Endothelial cell of umbilical vein (primary cell): Measurements from ENCODE around the gene TEAD4. TPM values are rescaled to one million over a fixed set of nuclear protein-coding genes. Genes with fewer than 3 reads are reported as not detected.

ENCODE experiments used
- BruUV-seq: library from RNA; stranded (reverse); fragments of 400-500 nt; replicated peaks from 2 replicates; lab custom pipeline; 2021; lab: Mats Ljungman, UMichigan
- CTCF ChIA-PET: fragments of 300-600, 350-600 bp; sonication (Branson Sonifier 250); formaldehyde crosslinking; loops from one replicate; lab custom pipeline; 2021; ENCODE audit warnings: antibody characterized with exemption, inconsistent platforms; lab: Charles Lee
- POLR2A ChIA-PET: fragments of 300-600, 350-600 bp; sonication (Branson Sonifier 250); formaldehyde crosslinking; loops from one replicate; lab custom pipeline; 2021; ENCODE audit warnings: antibody characterized with exemption, inconsistent platforms; lab: Charles Lee
- DNase-seq: peaks from one replicate; pipeline ENCODE4 v3.0.0-alpha.2; 2011; ENCODE audit warnings: low read depth, low spot score
- FAIRE-seq: peaks from 2 replicates; lab custom pipeline; 2011; peaks lifted over from hg19 to GRCh38; lab: Jason Lieb, UNC
- H2AFZ ChIP-seq: 2 replicates; pipeline ENCODE4 v1.6.0; 2012; ENCODE audit warnings: low read depth, low read length, control low read depth, inconsistent platforms
- H3K27ac ChIP-seq: 2 replicates; pipeline ENCODE4 v1.5.1; 2011; ENCODE audit warnings: low read depth, mild to moderate bottlenecking, control low read depth, low read length, moderate library complexity; ENCODE audit not compliant: insufficient read depth
- H3K27me3 ChIP-seq, 2 experiments: 2 replicates each; pipeline versions ENCODE4 v1.6.0 to v1.6.1; 2011; ENCODE audit warnings: low read length in 2 of 2, mixed read lengths in 1 of 2; ENCODE audit not compliant: control insufficient read depth in 2 of 2, insufficient read depth in 2 of 2
- H3K36me3 ChIP-seq, 2 experiments: 2 replicates in 1 of 2; 3 replicates in 1 of 2; pipeline ENCODE4 v1.5.1; 2011; ENCODE audit warnings: low read length in 2 of 2, mild to moderate bottlenecking in 1 of 2, moderate library complexity in 1 of 2; ENCODE audit not compliant: control insufficient read depth in 2 of 2, insufficient read depth in 2 of 2; ENCODE audit errors: extremely low read depth in 1 of 2
- H3K4me1 ChIP-seq: 3 replicates; pipeline ENCODE4 v1.5.1; 2011; ENCODE audit warnings: mild to moderate bottlenecking, low read length; ENCODE audit not compliant: control insufficient read depth, insufficient read depth; ENCODE audit errors: extremely low read depth
- H3K4me2 ChIP-seq: 2 replicates; pipeline ENCODE4 v1.6.1; 2011; ENCODE audit warnings: low read length, control low read depth, mixed read lengths; ENCODE audit not compliant: insufficient read depth
- H3K4me3 ChIP-seq, 3 experiments: fragments of 200-600 bp in 1 of 3; sonication (generic), shearing (Covaris generic) in 1 of 3; replicated peaks in 1 of 3; 2 replicates each; pipeline ENCODE4 v1.5.1; 2011 to 2016; ENCODE audit warnings: control low read depth in 3 of 3, low read length in 3 of 3, mild to moderate bottlenecking in 2 of 3, inconsistent platforms in 1 of 3, low read depth in 1 of 3, moderate library complexity in 1 of 3; ENCODE audit not compliant: insufficient read depth in 1 of 3
- H3K79me2 ChIP-seq: 2 replicates; pipeline ENCODE4 v1.6.0; 2012; ENCODE audit warnings: low read length, inconsistent platforms; ENCODE audit not compliant: control insufficient read depth, insufficient read depth
- H3K9ac ChIP-seq: replicated peaks from 2 replicates; pipeline ENCODE3; 2011; ENCODE audit warnings: low read length, control low read depth; ENCODE audit not compliant: insufficient read depth; ENCODE audit errors: extremely low read depth
- H3K9me1 ChIP-seq: replicated peaks from 3 replicates; pipeline ENCODE4 v1.6.0; 2011; ENCODE audit warnings: mild to moderate bottlenecking, low read length; ENCODE audit not compliant: control insufficient read depth, insufficient read depth; ENCODE audit errors: extremely low read depth
- H3K9me3 ChIP-seq: replicated peaks from 2 replicates; pipeline ENCODE4 v1.5.1; 2012; ENCODE audit warnings: low read length, inconsistent platforms; ENCODE audit not compliant: control insufficient read depth, insufficient read depth
- H4K20me1 ChIP-seq: replicated peaks from 2 replicates; pipeline ENCODE3; 2011; ENCODE audit warnings: mild to moderate bottlenecking, low read length; ENCODE audit not compliant: control insufficient read depth, insufficient read depth; ENCODE audit errors: extremely low read depth
- CTCF ChIP-seq, 2 donors: IDR thresholded peaks; 1 replicate in 1 of 2; 2 replicates in 1 of 2; pipeline ENCODE4 v1.5.1; 2011; ENCODE audit warnings: low read length in 2 of 2, mild to moderate bottlenecking in 2 of 2, moderate library complexity in 2 of 2, control low read depth in 1 of 2, inconsistent platforms in 1 of 2, low read depth in 1 of 2; ENCODE audit not compliant: insufficient read depth in 1 of 2; ENCODE audit errors: extremely low read depth in 1 of 2
- EZH2 ChIP-seq: IDR thresholded peaks from 2 replicates; pipeline ENCODE4 v1.6.1; 2012; ENCODE audit warnings: borderline replicate concordance, low read depth, mild to moderate bottlenecking, moderate library complexity, low read length, inconsistent platforms; ENCODE audit not compliant: severe bottlenecking
- FOS ChIP-seq: IDR thresholded peaks from 2 replicates; pipeline ENCODE4 v1.6.1; 2011; ENCODE audit warnings: mild to moderate bottlenecking, low read length, moderate library complexity, borderline replicate concordance; ENCODE audit not compliant: insufficient read depth
- GATA2 ChIP-seq: IDR thresholded peaks from 2 replicates; pipeline ENCODE4 v1.7.0; 2011; ENCODE audit warnings: low read depth, mild to moderate bottlenecking, moderate library complexity, mixed read lengths, low read length; ENCODE audit not compliant: insufficient read length, insufficient read depth
- JUN ChIP-seq: IDR thresholded peaks from 2 replicates; pipeline ENCODE4 v1.6.1; 2011; ENCODE audit warnings: borderline replicate concordance, low read depth; ENCODE audit not compliant: insufficient read length, insufficient read depth
- MAX ChIP-seq: IDR thresholded peaks from 2 replicates; pipeline ENCODE4 v1.6.1; 2011; ENCODE audit not compliant: insufficient read depth, insufficient read length
- MYC ChIP-seq: IDR thresholded peaks from one replicate; pipeline ENCODE4 v1.6.1; 2011; ENCODE audit warnings: mild to moderate bottlenecking, low read depth, low read length
- POLR2A ChIP-seq: IDR thresholded peaks from 2 replicates; pipeline ENCODE4 v1.6.1; 2012; ENCODE audit warnings: low read depth, mild to moderate bottlenecking, control low read depth, low read length
- POLR2AphosphoS5 ChIP-seq: IDR thresholded peaks from 2 replicates; pipeline ENCODE4 v1.6.1; 2012; ENCODE audit warnings: low read depth, mild to moderate bottlenecking, control low read depth, low read length, moderate library complexity; ENCODE audit not compliant: insufficient read depth
- dilution Hi-C: fragments of 300-500 bp; cut with MboI; formaldehyde crosslinking; loops from one replicate; pipeline ENCODE4 v1.15.0; 2019; ENCODE audit warnings: low sequenced_read_pairs; ENCODE audit not compliant: extremely low pct_ligation_motif_present
- intact Hi-C: fragments of 100-400 bp; cut with micrococcal nuclease; formaldehyde crosslinking; loops from one replicate; pipeline ENCODE4 v1.10.0; 2022
- polyA plus RNA-seq, 4 experiments: library from polyadenylated mRNA; depleted of rRNA in 3 of 4; stranded (reverse) in 3 of 4; unstranded in 1 of 4; fragments of >200 nt; gene quantifications; 2 replicates each; pipeline versions ENCODE4 v1.2.1 to v1.2.3, GENCODE V29; 2011 to 2012; ENCODE audit warnings: missing spikeins in 1 of 4
- total RNA-seq: library from RNA; stranded (reverse); gene quantifications from 2 replicates; pipeline ENCODE4 v1.2.3, GENCODE V29; 2021

TEAD4 gene
- total and polyA plus RNA-seq, 2 donors (not counting 3 experiments of a cell fraction or from before 2014, with no cell fraction given): 34.4 to 46.0 TPM

DNA sequence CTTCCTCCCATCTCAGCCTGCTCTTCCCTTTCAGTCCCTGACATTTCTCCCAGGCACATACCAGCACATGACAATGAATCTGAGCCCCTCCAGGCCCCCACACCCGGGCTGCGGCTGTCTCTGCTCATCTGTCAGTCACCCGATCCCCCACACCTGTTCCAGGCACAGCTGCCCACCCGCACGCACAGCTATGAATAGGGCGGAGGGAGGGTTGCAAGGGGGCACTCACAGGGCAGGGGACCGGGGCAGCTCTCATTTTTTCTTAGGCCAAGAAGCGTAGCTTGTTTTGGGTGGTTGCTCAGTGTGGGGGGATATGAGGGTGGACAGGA is 74.3 kb downstream of the TEAD4 start:
- Histone ChIP-seq H2AFZ (no peak overlapping the region), H3K27ac (no peak overlapping the region), H3K4me1 (peaks cover 21% of the 10 kb centered on the region), H3K36me3 (peaks cover 0 to 8% of the 10 kb centered on the region in 2 experiments), H3K4me3 (no peak overlapping the region), H3K27me3 (no peaks in the 10 kb centered on the region), H3K4me2 (no peak overlapping the region), H3K9ac (no peak overlapping the region), H3K79me2 (no peaks in the 10 kb centered on the region), H3K9me3 (no peaks in the 10 kb centered on the region), H4K20me1 (no peaks in the 10 kb centered on the region), H3K9me1 (no peaks in the 10 kb centered on the region)
- dilution Hi-C loops: no loop called here
- intact Hi-C loops: loop anchor here (2.0 to 5.0 kb wide), 2 partner anchors 19 to 91 kb away; no protein-coding TSS in a partner anchor
- no peak for TF ChIP-seq POLR2AphosphoS5
- no peak for TF ChIP-seq CTCF (IDR thresholded peaks at IDR 0.05; ENCODE audit: extremely low read depth in 1 of 2, insufficient read depth in 1 of 2, low read depth in 1 of 2, low read length in 2 of 2)
- TF ChIP-seq POLR2A: no peak
- no peak for TF ChIP-seq EZH2
- no peak for TF ChIP-seq MAX
- no peak for TF ChIP-seq JUN
- no peak for TF ChIP-seq MYC
- TF ChIP-seq GATA2: no peak
- no peak for TF ChIP-seq FOS
- DNase-seq (no peak), FAIRE-seq (no peak)
- CTCF ChIA-PET: interaction anchor here (0.5 to 5.5 kb wide), 29 partner anchors 9 to 266 kb away, joined by 3 to 91 read pairs (median 5); partner anchors contain the start of genes FOXM1, RHNO1, TEAD4 and TULP3
- POLR2A ChIA-PET: no interaction called here
- BruUV-seq: no TSS peak
